Measurements from ENCODE around the gene CACNA2D2.

GRCh38 chr3:50412231-50412754 is 91.1 kb downstream of the CACNA2D2 start:
- TF ChIP-seq, protein P1, sequence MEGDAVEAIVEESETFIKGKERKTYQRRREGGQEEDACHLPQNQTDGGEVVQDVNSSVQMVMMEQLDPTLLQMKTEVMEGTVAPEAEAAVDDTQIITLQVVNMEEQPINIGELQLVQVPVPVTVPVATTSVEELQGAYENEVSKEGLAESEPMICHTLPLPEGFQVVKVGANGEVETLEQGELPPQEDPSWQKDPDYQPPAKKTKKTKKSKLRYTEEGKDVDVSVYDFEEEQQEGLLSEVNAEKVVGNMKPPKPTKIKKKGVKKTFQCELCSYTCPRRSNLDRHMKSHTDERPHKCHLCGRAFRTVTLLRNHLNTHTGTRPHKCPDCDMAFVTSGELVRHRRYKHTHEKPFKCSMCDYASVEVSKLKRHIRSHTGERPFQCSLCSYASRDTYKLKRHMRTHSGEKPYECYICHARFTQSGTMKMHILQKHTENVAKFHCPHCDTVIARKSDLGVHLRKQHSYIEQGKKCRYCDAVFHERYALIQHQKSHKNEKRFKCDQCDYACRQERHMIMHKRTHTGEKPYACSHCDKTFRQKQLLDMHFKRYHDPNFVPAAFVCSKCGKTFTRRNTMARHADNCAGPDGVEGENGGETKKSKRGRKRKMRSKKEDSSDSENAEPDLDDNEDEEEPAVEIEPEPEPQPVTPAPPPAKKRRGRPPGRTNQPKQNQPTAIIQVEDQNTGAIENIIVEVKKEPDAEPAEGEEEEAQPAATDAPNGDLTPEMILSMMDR (IDR thresholded peaks at IDR 0.05), result no peak
- no peak for TF ChIP-seq POLR2A (IDR thresholded peaks at IDR 0.05)
